H9 (cell line): ENCODE measurements around the gene FBXO40. TPM values are rescaled to one million over a fixed set of nuclear protein-coding genes. Genes with fewer than 3 reads are reported as not detected.

Source experiments
- DNase-seq: peaks from one replicate; pipeline ENCODE4 v3.0.0-alpha.2; 2017
- H2AFZ ChIP-seq: one replicate; pipeline ENCODE4 v1.6.1; 2013; ENCODE audit warnings: mild to moderate bottlenecking, low read length, control low read depth, moderate library complexity
- H2AK5ac ChIP-seq: 2 replicates; pipeline ENCODE4 v1.6.1; 2013; ENCODE audit warnings: low read length, control low read depth, mixed read lengths; ENCODE audit not compliant: insufficient read length
- H2BK120ac ChIP-seq: one replicate; pipeline ENCODE4 v1.6.1; 2013; ENCODE audit warnings: low read depth, mild to moderate bottlenecking, low read length, control low read depth, inconsistent platforms; ENCODE audit not compliant: poor library complexity, severe bottlenecking
- H2BK12ac ChIP-seq: 2 replicates; pipeline ENCODE4 v1.6.1; 2013; ENCODE audit warnings: low read length, control low read depth, mixed read lengths, low read depth; ENCODE audit not compliant: insufficient read length
- H2BK15ac ChIP-seq: 2 replicates; pipeline ENCODE4 v1.6.1; 2013; ENCODE audit warnings: low read depth, low read length, control low read depth
- H2BK20ac ChIP-seq: one replicate; pipeline ENCODE4 v1.6.1; 2013; ENCODE audit warnings: low read depth, mild to moderate bottlenecking, low read length, control low read depth, inconsistent platforms; ENCODE audit not compliant: poor library complexity, severe bottlenecking
- H2BK5ac ChIP-seq: 2 replicates; pipeline ENCODE4 v1.6.1; 2013; ENCODE audit warnings: low read length, control low read depth, mixed read lengths; ENCODE audit not compliant: insufficient read length
- H3K14ac ChIP-seq: 2 replicates; pipeline ENCODE4 v1.6.1; 2013; ENCODE audit warnings: low read length, control low read depth; ENCODE audit not compliant: insufficient read depth
- H3K18ac ChIP-seq: 2 replicates; pipeline ENCODE4 v1.6.1; 2013; ENCODE audit warnings: low read depth, mild to moderate bottlenecking, mixed read lengths, low read length, control low read depth; ENCODE audit not compliant: insufficient read length
- H3K23ac ChIP-seq: 2 replicates; pipeline ENCODE4 v1.6.1; 2013; ENCODE audit warnings: low read length, control low read depth, mixed read lengths, low read depth; ENCODE audit not compliant: insufficient read length
- H3K23me2 ChIP-seq: 2 replicates; pipeline ENCODE4 v1.6.1; 2013; ENCODE audit warnings: low read depth, mild to moderate bottlenecking, mixed read lengths, low read length, control low read depth; ENCODE audit not compliant: insufficient read length, poor library complexity, severe bottlenecking
- H3K27ac ChIP-seq: 2 replicates; pipeline ENCODE4 v1.5.1; 2013; ENCODE audit warnings: low read length, control low read depth, mixed read lengths, low read depth; ENCODE audit not compliant: insufficient read length
- H3K27me3 ChIP-seq: 2 replicates; pipeline ENCODE4 v1.6.1; 2013; ENCODE audit warnings: low read length, control low read depth, inconsistent platforms; ENCODE audit not compliant: insufficient read depth
- H3K4ac ChIP-seq: 2 replicates; pipeline ENCODE4 v1.6.1; 2013; ENCODE audit warnings: low read depth, mild to moderate bottlenecking, control low read depth, inconsistent platforms, low read length, moderate library complexity
- H3K4me1 ChIP-seq: 2 replicates; pipeline ENCODE4 v1.6.1; 2013; ENCODE audit warnings: low read length, control low read depth, inconsistent platforms; ENCODE audit not compliant: insufficient read depth
- H3K4me2 ChIP-seq: 2 replicates; pipeline ENCODE4 v1.6.1; 2013; ENCODE audit warnings: low read length, control low read depth, mixed read lengths; ENCODE audit not compliant: insufficient read length, insufficient read depth
- H3K56ac ChIP-seq: 2 replicates; pipeline ENCODE4 v1.6.1; 2013; ENCODE audit warnings: low read depth, mild to moderate bottlenecking, mixed read lengths, low read length, control low read depth; ENCODE audit not compliant: insufficient read length
- H3K79me1 ChIP-seq: 2 replicates; pipeline ENCODE4 v1.6.1; 2013; ENCODE audit warnings: low read depth, mild to moderate bottlenecking, moderate library complexity, low read length, control low read depth, inconsistent platforms; ENCODE audit not compliant: insufficient read depth, poor library complexity, severe bottlenecking
- H3K79me2 ChIP-seq: 2 replicates; pipeline ENCODE4 v1.6.1; 2013; ENCODE audit warnings: low read length, control low read depth, inconsistent platforms; ENCODE audit not compliant: insufficient read depth
- H3K9ac ChIP-seq: 2 replicates; pipeline ENCODE4 v1.6.1; 2013; ENCODE audit warnings: low read length, control low read depth, mixed read lengths; ENCODE audit not compliant: insufficient read length; ENCODE audit errors: extremely low read depth
- H3K9me3 ChIP-seq: one replicate; pipeline ENCODE4 v1.6.1; 2013; ENCODE audit warnings: low read depth, low read length, inconsistent platforms; ENCODE audit not compliant: control insufficient read depth
- H3T11ph ChIP-seq: one replicate; pipeline ENCODE4 v1.6.1; 2013; ENCODE audit warnings: mild to moderate bottlenecking, low read length, control low read depth, inconsistent platforms
- H4K20me1 ChIP-seq: one replicate; pipeline ENCODE4 v1.6.1; 2013; ENCODE audit not compliant: control insufficient read depth, insufficient read length, insufficient read depth
- H4K5ac ChIP-seq: 2 replicates; pipeline ENCODE4 v1.6.1; 2013; ENCODE audit warnings: low read depth, mild to moderate bottlenecking, mixed read lengths, low read length, control low read depth; ENCODE audit not compliant: insufficient read length
- H4K8ac ChIP-seq: replicated peaks from 2 replicates; pipeline ENCODE4 v1.6.1; 2013; ENCODE audit warnings: low read length, control low read depth, mixed read lengths, low read depth; ENCODE audit not compliant: insufficient read length
- H4K91ac ChIP-seq: 2 replicates; pipeline ENCODE4 v1.6.1; 2013; ENCODE audit warnings: low read depth, mild to moderate bottlenecking, moderate library complexity, mixed read lengths, low read length, control low read depth; ENCODE audit not compliant: insufficient read length
- H3K27ac Mint-ChIP-seq, 3 experiments: 2 replicates in 2 of 3; 3 replicates in 1 of 3; pipeline ENCODE4 v1.8.0; 2020 to 2021; ENCODE audit warnings: mixed read lengths in 3 of 3, mild to moderate bottlenecking in 1 of 3, moderate library complexity in 1 of 3
- H3K27me3 Mint-ChIP-seq: 2 replicates; pipeline ENCODE4 v1.8.0; 2021; ENCODE audit warnings: low read depth, mild to moderate bottlenecking, moderate library complexity, mixed read lengths
- H3K36me3 Mint-ChIP-seq, 3 experiments: 2 replicates in 2 of 3; 3 replicates in 1 of 3; pipeline ENCODE4 v1.8.0; 2020 to 2021; ENCODE audit warnings: low read depth in 3 of 3, mixed read lengths in 3 of 3; ENCODE audit not compliant: insufficient read depth in 1 of 3
- H3K4me1 Mint-ChIP-seq, 2 experiments: 2 replicates each; pipeline ENCODE4 v1.8.0; 2020; ENCODE audit warnings: mixed read lengths in 2 of 2
- H3K4me3 Mint-ChIP-seq, 2 experiments: 2 replicates in 1 of 2; 3 replicates in 1 of 2; pipeline ENCODE4 v1.8.0; 2020 to 2021; ENCODE audit warnings: mild to moderate bottlenecking in 2 of 2, mixed read lengths in 2 of 2, moderate library complexity in 1 of 2
- H3K9me3 Mint-ChIP-seq, 2 experiments: 2 replicates in 1 of 2; 3 replicates in 1 of 2; pipeline ENCODE4 v1.8.0; 2020; ENCODE audit warnings: mild to moderate bottlenecking in 2 of 2, mixed read lengths in 2 of 2, moderate library complexity in 1 of 2
- whole genome bisulfite sequencing: extraction: QIAGEN DNeasy Blood & Tissue Kit; methylation state at CpG from one replicate; pipeline ENCODE4 v1.1.7; 2013; ENCODE audit warnings: missing lambda C conversion rate, low lambda C conversion rate, mixed read lengths; ENCODE audit not compliant: insufficient read length; ENCODE audit errors: extremely low coverage; 5-methylcytosine and 5-hydroxymethylcytosine counted together
- total RNA-seq: library from RNA; stranded (reverse); gene quantifications from 2 replicates; pipeline ENCODE4 v1.2.1, GENCODE V29; 2021
- TF ChIP-seq, protein P1 (sequence below): fragments of 200-600 bp; sonication (generic); conservative IDR thresholded peaks from 3 replicates; pipeline ENCODE4 v1.8.0; 2021; ENCODE audit warnings: antibody characterized with exemption, mild to moderate bottlenecking

FBXO40 gene
- total RNA-seq, 1 experiment from 2014 or later: 0.04 TPM

DNA sequence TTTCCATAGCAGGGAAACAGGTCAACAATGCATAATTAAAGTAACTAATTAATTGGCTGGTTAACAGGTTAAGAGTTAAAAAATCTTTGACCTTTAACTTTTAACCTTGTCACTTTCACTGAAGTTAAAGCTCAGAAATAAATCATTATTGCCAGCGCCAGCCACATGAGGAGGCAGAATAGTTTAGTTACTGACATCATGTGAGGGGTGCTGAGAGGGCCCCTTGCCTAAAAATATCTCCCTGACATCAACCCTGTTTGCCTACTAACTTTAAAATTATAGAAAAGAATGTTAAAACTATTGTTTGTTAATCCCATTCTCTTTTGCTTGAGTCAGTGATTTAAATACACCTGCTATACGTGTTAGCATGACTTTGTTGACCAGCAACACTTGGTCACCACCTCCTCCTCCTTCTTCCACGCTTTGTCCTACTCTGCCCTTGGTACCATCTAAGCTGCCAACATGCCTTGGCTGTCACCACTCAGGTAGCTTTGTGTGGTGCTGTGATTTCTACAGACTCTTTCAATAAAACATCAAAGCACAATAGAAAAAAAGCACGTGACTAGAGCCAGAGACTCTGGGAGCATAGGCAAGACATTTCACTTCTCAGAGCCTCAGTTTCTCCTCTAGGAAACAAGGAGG is 2.7 kb downstream of the FBXO40 start:
- no peak for DNase-seq
- no peak overlapping the region for H4K5ac ChIP-seq
- no CpG with 5 or more reads among the region's 4 CpGs for WGBS
- H4K91ac ChIP-seq: no peak overlapping the region
- no peaks in the 10 kb centered on the region for H4K20me1 ChIP-seq
- peak overlapping the region; percentile 29 for H2BK20ac ChIP-seq
- Mint-ChIP-seq H3K9me3 (no peaks in the 10 kb centered on the region), H3K27ac (no peak overlapping the region), H3K4me3 (no peak overlapping the region), H3K4me1 (peaks cover 46 to 51% of the 10 kb centered on the region in 2 experiments), H3K36me3 (no peaks in the 10 kb centered on the region; a peak in 1 of 7 replicates), H3K27me3 (no peaks in the 10 kb centered on the region)
- H3K79me2 ChIP-seq: no peaks in the 10 kb centered on the region
- no peak overlapping the region for H3T11ph ChIP-seq
- H3K4ac ChIP-seq: no peak overlapping the region
- peaks cover 12% of the 10 kb centered on the region; the same call in 1 of the 2 replicates for H3K4me1 ChIP-seq
- H3K9ac ChIP-seq: no peak overlapping the region
- no peaks in the 10 kb centered on the region for H3K79me1 ChIP-seq
- no peak overlapping the region for H2AK5ac ChIP-seq
- H3K9me3 ChIP-seq: no peaks in the 10 kb centered on the region
- H3K23ac ChIP-seq: no peak overlapping the region
- no peak overlapping the region for H2BK15ac ChIP-seq
- H2BK12ac ChIP-seq: peak overlapping the region; percentile 63
- no peaks in the 10 kb centered on the region for H3K27me3 ChIP-seq
- TF ChIP-seq, protein P1, sequence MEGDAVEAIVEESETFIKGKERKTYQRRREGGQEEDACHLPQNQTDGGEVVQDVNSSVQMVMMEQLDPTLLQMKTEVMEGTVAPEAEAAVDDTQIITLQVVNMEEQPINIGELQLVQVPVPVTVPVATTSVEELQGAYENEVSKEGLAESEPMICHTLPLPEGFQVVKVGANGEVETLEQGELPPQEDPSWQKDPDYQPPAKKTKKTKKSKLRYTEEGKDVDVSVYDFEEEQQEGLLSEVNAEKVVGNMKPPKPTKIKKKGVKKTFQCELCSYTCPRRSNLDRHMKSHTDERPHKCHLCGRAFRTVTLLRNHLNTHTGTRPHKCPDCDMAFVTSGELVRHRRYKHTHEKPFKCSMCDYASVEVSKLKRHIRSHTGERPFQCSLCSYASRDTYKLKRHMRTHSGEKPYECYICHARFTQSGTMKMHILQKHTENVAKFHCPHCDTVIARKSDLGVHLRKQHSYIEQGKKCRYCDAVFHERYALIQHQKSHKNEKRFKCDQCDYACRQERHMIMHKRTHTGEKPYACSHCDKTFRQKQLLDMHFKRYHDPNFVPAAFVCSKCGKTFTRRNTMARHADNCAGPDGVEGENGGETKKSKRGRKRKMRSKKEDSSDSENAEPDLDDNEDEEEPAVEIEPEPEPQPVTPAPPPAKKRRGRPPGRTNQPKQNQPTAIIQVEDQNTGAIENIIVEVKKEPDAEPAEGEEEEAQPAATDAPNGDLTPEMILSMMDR: no peak
- no peak overlapping the region for H3K4me2 ChIP-seq
- H2BK120ac ChIP-seq: peak overlapping the region; percentile 48
- H4K8ac ChIP-seq: no peak overlapping the region
- H2AFZ ChIP-seq: no peak overlapping the region
- H3K14ac ChIP-seq: no peak overlapping the region
- no peak overlapping the region for H2BK5ac ChIP-seq
- H3K56ac ChIP-seq: no peak overlapping the region
- peak overlapping the region; percentile 68 for H3K18ac ChIP-seq
- H3K23me2 ChIP-seq: no peaks in the 10 kb centered on the region
- no peak overlapping the region for H3K27ac ChIP-seq
